Adrenal gland (tissue), 12 donors: ENCODE measurements around the gene PANX2. TPM values are rescaled to one million over a fixed set of nuclear protein-coding genes. Genes with fewer than 3 reads are reported as not detected.

Experiments
- DNase-seq, 7 donors: peaks; one replicate each; pipeline ENCODE4 v3.0.0-alpha.2; 2019 to 2020
- H3K27ac ChIP-seq, 5 donors: fragments of 200-600 bp; sonication (generic) in 4 of 5; 1 replicate in 3 of 5; 2 replicates in 2 of 5; pipeline versions ENCODE4 v1.5.1 to v1.8.0; 2016 to 2020; ENCODE audit warnings: mild to moderate bottlenecking in 1 of 5
- H3K27me3 ChIP-seq: fragments of 200-600 bp; 2 replicates; pipeline ENCODE4 v1.8.0; 2021
- H3K36me3 ChIP-seq, 2 donors: fragments of 200-600 bp; replicated peaks in 1 of 2; 1 replicate in 1 of 2; 2 replicates in 1 of 2; pipeline versions ENCODE4 v1.5.1 to v1.8.0; 2018 to 2022
- H3K4me1 ChIP-seq, 2 donors: fragments of 200-600 bp; replicated peaks in 1 of 2; 1 replicate in 1 of 2; 2 replicates in 1 of 2; pipeline versions ENCODE4 v1.5.1 to v1.8.0; 2018 to 2021
- H3K4me3 ChIP-seq, 4 donors: fragments of 200-600 bp; sonication (generic) in 3 of 4; one replicate each; pipeline ENCODE4 v1.5.1; 2016 to 2018
- H3K9me3 ChIP-seq, 3 donors: fragments of 200-600 bp; sonication (generic) in 1 of 3; replicated peaks in 1 of 3; 1 replicate in 2 of 3; 2 replicates in 1 of 3; pipeline versions ENCODE4 v1.5.1 to v1.8.0; 2016 to 2021
- POLR2A ChIP-seq, 2 donors: fragments of 450-650 bp; IDR thresholded peaks; one replicate each; pipeline ENCODE4 v1.6.1; 2017; ENCODE audit warnings: antibody characterized with exemption in 2 of 2, mild to moderate bottlenecking in 2 of 2, moderate library complexity in 1 of 2
- WGBS, 4 donors: extraction: QIAGEN DNeasy Blood & Tissue Kit in 2 of 4; methylation state at CpG; one replicate each; pipeline versions ENCODE4 v1.1.5 to v1.1.7; 2013 to 2017; 5-methylcytosine and 5-hydroxymethylcytosine counted together
- intact Hi-C, 2 donors: fragments of 100-400 bp; cut with DNase I; formaldehyde crosslinking; loops; one replicate each; pipeline versions ENCODE4 v1.14.1 to v1.15.0; 2022 to 2023
- polyA plus RNA-seq, 3 donors: library from polyadenylated mRNA; stranded (reverse); fragments of 200-250 nt in 2 of 3; fragments of 350-450 nt in 1 of 3; fragmentation: Illumina TruSeq in 1 of 3; extraction: RNeasy Lipid Tissue Mini Kit (QIAGEN cat#74804) in 1 of 3; gene quantifications; one replicate each; pipeline ENCODE4 v1.2.3, GENCODE V29; 2013 to 2014
- total RNA-seq, 9 donors: library from RNA; depleted of rRNA in 4 of 9; stranded (reverse); fragments of >200 nt in 4 of 9; fragments of 120-200 nt in 1 of 9; fragmentation: NEBNext Ultra II Directional in 1 of 9; extraction: Animal tissue kit (Norgen Biotek cat#: 25700) in 1 of 9; gene quantifications; one replicate each; pipeline versions ENCODE4 v1.1.0 to v1.2.4, GENCODE V29; 2013 to 2023
- TF ChIP-seq, protein P1 (sequence below), 6 experiments: fragments of 450-650 bp in 4 of 6; fragments of 200-600 bp in 2 of 6; sonication (generic) in 1 of 6; IDR thresholded peaks; 1 replicate in 5 of 6; 2 replicates in 1 of 6; pipeline versions ENCODE4 v1.5.1 to v1.8.0; 2016 to 2021; ENCODE audit warnings: antibody characterized with exemption in 6 of 6, mild to moderate bottlenecking in 2 of 6, moderate library complexity in 1 of 6
- donor health status: healthy with polysubstance abuse.
- donor health status: Bipolar disorder and iron deficiency.
- donor health status: DM: yes; HTN: yes; CAD: no.
- donor health status: DM: no; HTN: no; CAD: no.
- donor health status: DM: no; HTN: no; CAD: no.
- donor health status: DM: yes; HTN: yes; CAD: no.

Gene PANX2
- total and polyA plus RNA-seq, 12 donors, result 0.22 to 4.1 (median 0.70) TPM

DNA sequence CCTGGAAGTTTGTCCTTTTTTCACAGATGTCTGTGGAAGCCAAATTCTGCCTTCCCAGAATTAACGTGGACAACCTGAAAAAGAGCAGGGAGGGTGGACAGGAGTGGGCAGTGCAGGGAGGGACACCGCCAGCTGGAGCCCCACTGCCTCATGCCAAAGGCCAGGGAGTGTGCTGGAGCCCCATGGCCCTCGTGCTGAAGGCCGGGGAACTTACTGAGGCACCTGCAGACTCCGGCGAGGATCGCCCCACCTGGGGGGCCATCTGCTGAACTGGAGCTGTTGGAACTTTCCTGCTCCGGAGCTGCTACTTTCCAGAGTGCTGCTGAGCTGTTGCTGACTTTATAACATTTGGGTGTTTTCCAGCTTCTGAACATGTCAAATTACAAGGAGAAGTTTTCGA lies 45.5 kb upstream of the PANX2 start:
- no peaks in the 10 kb centered on the region for H3K4me1 ChIP-seq
- no peak overlapping the region for H3K4me3 ChIP-seq
- DNase-seq, result no peak
- peaks cover 6% of the 10 kb centered on the region for H3K27me3 ChIP-seq
- H3K9me3 ChIP-seq, result no peaks in the 10 kb centered on the region
- no peaks in the 10 kb centered on the region for H3K36me3 ChIP-seq
- WGBS, 4 donors, result 67 to 84% (median 81%) methylated on average over 8 to 9 of the region's 9 CpGs
- H3K27ac ChIP-seq, result no peak overlapping the region
- TF ChIP-seq, protein P1, sequence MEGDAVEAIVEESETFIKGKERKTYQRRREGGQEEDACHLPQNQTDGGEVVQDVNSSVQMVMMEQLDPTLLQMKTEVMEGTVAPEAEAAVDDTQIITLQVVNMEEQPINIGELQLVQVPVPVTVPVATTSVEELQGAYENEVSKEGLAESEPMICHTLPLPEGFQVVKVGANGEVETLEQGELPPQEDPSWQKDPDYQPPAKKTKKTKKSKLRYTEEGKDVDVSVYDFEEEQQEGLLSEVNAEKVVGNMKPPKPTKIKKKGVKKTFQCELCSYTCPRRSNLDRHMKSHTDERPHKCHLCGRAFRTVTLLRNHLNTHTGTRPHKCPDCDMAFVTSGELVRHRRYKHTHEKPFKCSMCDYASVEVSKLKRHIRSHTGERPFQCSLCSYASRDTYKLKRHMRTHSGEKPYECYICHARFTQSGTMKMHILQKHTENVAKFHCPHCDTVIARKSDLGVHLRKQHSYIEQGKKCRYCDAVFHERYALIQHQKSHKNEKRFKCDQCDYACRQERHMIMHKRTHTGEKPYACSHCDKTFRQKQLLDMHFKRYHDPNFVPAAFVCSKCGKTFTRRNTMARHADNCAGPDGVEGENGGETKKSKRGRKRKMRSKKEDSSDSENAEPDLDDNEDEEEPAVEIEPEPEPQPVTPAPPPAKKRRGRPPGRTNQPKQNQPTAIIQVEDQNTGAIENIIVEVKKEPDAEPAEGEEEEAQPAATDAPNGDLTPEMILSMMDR (IDR thresholded peaks at IDR 0.05), result no peak
- TF ChIP-seq POLR2A (IDR thresholded peaks at IDR 0.05), result no peak
- intact Hi-C loops, result no loop called here

DNA sequence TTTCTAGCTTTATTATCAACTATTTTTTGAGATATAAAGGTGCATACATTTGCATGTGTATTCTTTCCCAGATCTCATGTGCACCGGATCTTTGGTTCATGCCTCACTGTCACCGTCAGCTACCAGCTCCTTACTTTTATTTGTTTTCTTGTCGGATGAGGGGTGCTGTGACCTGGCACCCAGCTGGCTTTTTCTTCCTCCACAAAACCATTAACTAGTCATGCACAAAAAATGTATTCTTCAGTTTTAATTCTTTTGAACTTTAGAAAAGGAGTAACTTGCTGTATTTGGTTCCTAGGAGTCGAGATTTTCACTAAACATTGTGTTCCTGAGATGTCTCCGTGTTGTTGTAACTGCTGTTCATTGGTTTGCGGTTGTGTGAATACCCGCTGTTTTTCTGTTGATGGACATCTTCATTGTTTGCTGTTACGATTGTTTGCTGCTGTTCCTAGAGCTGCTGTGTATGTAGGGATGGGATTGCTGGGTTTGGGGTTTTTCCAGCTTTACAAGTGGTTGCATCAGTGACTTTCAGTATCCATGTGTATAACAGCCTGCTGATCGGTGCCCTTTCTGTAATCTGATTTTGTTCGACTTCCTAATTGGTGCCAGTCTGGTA lies 41.3 kb upstream of the PANX2 start:
- no peaks in the 10 kb centered on the region for H3K4me1 ChIP-seq
- peaks cover 6% of the 10 kb centered on the region for H3K27me3 ChIP-seq
- intact Hi-C loops, result no loop called here
- H3K4me3 ChIP-seq, result no peak overlapping the region
- H3K36me3 ChIP-seq, result no peaks in the 10 kb centered on the region
- TF ChIP-seq, protein P1 (IDR thresholded peaks at IDR 0.05), result no peak
- TF ChIP-seq POLR2A (IDR thresholded peaks at IDR 0.05), result no peak
- no peaks in the 10 kb centered on the region for H3K9me3 ChIP-seq
- H3K27ac ChIP-seq, result no peak overlapping the region
- DNase-seq, result no peak
- 80 to 89% (median 87%) methylated on average over 10 of the region's 10 CpGs for WGBS, 4 donors

DNA sequence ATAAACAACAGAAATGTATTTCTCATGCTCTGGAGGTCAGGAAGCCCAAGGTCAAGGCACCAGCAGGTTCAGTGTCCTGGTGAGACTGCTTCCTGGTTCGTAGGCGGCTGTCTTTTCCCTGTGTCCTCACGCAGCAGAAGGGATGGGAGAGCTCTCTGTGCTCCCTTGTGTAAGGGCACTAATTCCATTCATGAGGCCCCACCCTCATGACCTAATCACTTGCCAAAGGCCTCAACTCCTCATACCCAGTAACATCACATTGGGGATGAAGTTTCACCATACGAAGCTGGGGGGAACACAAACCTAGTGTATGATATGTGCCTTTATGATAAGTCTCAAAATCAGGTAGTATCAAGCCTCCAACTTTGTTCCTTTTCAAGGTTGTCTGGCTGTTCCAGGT lies 38.6 kb upstream of the PANX2 start:
- intact Hi-C loops, result loop anchor here in 1 of 2 donors (5.0 kb wide), 1 partner anchor 205 kb away; no protein-coding TSS in a partner anchor
- H3K4me3 ChIP-seq, result no peak overlapping the region
- TF ChIP-seq POLR2A (IDR thresholded peaks at IDR 0.05), result no peak
- TF ChIP-seq, protein P1 (IDR thresholded peaks at IDR 0.05), result no peak
- H3K9me3 ChIP-seq, result no peaks in the 10 kb centered on the region
- H3K27ac ChIP-seq, result no peak overlapping the region
- no peaks in the 10 kb centered on the region for H3K4me1 ChIP-seq
- no peak for DNase-seq
- peaks cover 4% of the 10 kb centered on the region for H3K27me3 ChIP-seq
- H3K36me3 ChIP-seq, result no peaks in the 10 kb centered on the region
- WGBS, 4 donors, result 58 to 83% (median 71%) methylated on average over 4 of the region's 4 CpGs

DNA sequence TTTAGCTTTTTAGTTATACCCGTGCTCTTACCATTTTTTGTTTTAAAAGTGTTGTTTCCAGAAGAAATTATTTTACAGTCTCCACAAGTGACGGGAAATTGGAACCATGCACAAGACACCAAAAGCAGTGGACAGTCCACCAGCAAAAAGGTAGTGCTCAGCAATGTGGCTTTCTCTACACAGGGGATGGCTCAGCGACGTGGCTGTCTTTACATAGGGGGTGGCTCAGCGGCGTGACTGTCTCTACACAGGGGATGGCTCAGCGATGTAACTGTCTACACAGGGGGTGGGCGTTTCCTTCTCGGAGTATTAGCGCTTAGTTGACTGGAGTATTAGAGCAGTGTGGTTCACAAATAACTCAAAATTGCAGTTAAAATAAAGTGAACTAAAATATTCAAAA lies 36.0 kb upstream of the PANX2 start:
- intact Hi-C loops, result loop anchor here in 1 of 2 donors (5.0 kb wide), 1 partner anchor 207 kb away; no protein-coding TSS in a partner anchor
- Histone ChIP-seq H3K4me1 (no peaks in the 10 kb centered on the region), H3K4me3 (no peak overlapping the region), H3K27me3 (no peaks in the 10 kb centered on the region), H3K27ac (no peak overlapping the region), H3K36me3 (no peaks in the 10 kb centered on the region), H3K9me3 (no peaks in the 10 kb centered on the region)
- TF ChIP-seq, protein P1 (IDR thresholded peaks at IDR 0.05), result no peak
- no peak for TF ChIP-seq POLR2A (IDR thresholded peaks at IDR 0.05)
- 66 to 83% (median 79%) methylated on average over 10 of the region's 10 CpGs for WGBS, 4 donors
- no peak for DNase-seq
